ENCODE data around the gene PVALEF.
"Not testable (repeated sequence)": the region's sequence is repeated elsewhere in the genome, so short reads cannot be mapped to it uniquely, and the experiment has no call there.

The PVALEF gene

DNA sequence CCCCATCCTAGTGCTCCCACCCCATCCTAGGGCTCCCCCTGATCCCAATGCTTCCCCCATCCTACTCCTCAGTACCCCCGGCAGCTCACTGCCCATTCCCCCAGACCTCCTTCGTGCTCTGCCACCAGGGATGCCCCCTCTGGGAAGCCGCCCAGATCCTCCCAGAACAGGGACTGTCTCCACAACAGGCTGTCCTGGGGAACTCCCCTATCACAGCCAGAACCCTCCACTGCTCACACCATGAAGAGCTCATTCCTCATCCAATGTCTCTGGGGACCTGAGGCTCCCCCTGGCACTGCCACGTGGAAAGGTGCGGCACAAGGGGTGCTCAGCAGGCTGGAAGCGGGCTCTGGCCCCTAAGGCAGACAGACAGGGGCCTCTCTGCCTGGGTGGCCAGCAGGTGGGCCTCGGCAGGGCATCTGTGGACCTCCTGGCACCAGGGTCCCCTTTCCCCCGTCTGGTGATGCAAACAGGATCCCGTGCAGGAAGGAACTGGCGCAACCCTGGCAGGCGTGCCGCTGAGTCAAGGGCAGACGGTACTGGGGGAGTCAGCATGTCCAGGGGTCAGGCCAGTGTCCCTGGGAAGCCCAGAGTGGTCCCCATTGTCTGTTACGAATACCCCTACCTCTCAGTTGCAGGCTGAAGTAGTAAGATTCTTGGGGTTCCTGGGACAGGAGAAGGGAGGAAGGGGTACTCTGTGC is 14.8 kb upstream of the PVALEF start:
- peak; percentile 50; the same call in 1 of the 2 replicates for TF ChIP-seq POLR2AphosphoS5 (IDR thresholded peaks at IDR 0.05; ENCODE audit: low read depth)
- TF ChIP-seq SPI1 (IDR thresholded peaks at IDR 0.05; ENCODE audit: borderline replicate concordance, low read depth) = no peak
- Histone ChIP-seq H3K27ac (replicated peaks) (peak overlapping the region; percentile 64), H3K4me3 (replicated peaks; ENCODE audit: insufficient read depth, low read length) (no peak overlapping the region; the same call in 1 of the 2 replicates), H3K27me3 (ENCODE audit: insufficient read depth, poor library complexity, severe bottlenecking) (no peaks in the 10 kb centered on the region)
- DNase-seq (ENCODE audit: low read depth in 1 of 2, low spot score in 1 of 2) = peak; percentile 48 to 78

- H3K27ac ChIP-seq (replicated peaks) = no peak overlapping the region; the same call in none of the 2 replicates
- H3K4me3 ChIP-seq (replicated peaks; ENCODE audit: insufficient read depth, low read length) = no peak overlapping the region
- no peaks in the 10 kb centered on the region for H3K27me3 ChIP-seq (ENCODE audit: insufficient read depth, poor library complexity, severe bottlenecking)
- TF ChIP-seq, protein P1, sequence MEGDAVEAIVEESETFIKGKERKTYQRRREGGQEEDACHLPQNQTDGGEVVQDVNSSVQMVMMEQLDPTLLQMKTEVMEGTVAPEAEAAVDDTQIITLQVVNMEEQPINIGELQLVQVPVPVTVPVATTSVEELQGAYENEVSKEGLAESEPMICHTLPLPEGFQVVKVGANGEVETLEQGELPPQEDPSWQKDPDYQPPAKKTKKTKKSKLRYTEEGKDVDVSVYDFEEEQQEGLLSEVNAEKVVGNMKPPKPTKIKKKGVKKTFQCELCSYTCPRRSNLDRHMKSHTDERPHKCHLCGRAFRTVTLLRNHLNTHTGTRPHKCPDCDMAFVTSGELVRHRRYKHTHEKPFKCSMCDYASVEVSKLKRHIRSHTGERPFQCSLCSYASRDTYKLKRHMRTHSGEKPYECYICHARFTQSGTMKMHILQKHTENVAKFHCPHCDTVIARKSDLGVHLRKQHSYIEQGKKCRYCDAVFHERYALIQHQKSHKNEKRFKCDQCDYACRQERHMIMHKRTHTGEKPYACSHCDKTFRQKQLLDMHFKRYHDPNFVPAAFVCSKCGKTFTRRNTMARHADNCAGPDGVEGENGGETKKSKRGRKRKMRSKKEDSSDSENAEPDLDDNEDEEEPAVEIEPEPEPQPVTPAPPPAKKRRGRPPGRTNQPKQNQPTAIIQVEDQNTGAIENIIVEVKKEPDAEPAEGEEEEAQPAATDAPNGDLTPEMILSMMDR (IDR thresholded peaks at IDR 0.05; ENCODE audit: insufficient read depth, low read length) = no peak
- TF ChIP-seq, protein P2, sequence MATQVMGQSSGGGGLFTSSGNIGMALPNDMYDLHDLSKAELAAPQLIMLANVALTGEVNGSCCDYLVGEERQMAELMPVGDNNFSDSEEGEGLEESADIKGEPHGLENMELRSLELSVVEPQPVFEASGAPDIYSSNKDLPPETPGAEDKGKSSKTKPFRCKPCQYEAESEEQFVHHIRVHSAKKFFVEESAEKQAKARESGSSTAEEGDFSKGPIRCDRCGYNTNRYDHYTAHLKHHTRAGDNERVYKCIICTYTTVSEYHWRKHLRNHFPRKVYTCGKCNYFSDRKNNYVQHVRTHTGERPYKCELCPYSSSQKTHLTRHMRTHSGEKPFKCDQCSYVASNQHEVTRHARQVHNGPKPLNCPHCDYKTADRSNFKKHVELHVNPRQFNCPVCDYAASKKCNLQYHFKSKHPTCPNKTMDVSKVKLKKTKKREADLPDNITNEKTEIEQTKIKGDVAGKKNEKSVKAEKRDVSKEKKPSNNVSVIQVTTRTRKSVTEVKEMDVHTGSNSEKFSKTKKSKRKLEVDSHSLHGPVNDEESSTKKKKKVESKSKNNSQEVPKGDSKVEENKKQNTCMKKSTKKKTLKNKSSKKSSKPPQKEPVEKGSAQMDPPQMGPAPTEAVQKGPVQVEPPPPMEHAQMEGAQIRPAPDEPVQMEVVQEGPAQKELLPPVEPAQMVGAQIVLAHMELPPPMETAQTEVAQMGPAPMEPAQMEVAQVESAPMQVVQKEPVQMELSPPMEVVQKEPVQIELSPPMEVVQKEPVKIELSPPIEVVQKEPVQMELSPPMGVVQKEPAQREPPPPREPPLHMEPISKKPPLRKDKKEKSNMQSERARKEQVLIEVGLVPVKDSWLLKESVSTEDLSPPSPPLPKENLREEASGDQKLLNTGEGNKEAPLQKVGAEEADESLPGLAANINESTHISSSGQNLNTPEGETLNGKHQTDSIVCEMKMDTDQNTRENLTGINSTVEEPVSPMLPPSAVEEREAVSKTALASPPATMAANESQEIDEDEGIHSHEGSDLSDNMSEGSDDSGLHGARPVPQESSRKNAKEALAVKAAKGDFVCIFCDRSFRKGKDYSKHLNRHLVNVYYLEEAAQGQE (IDR thresholded peaks at IDR 0.05; ENCODE audit: insufficient replicate concordance, low read depth) = no peak
- TF ChIP-seq POLR2AphosphoS5 (IDR thresholded peaks at IDR 0.05; ENCODE audit: low read depth) = no peak
- no peak for TF ChIP-seq SPI1 (IDR thresholded peaks at IDR 0.05; ENCODE audit: borderline replicate concordance, low read depth)
- no peak for TF ChIP-seq GABPA (IDR thresholded peaks at IDR 0.05; ENCODE audit: low read depth)
- no peak for DNase-seq (ENCODE audit: low read depth in 1 of 2, low spot score in 1 of 2)
Measured at GRCh38 chr17:81151278-81151677, 14.0 kb upstream of the PVALEF start.

DNA sequence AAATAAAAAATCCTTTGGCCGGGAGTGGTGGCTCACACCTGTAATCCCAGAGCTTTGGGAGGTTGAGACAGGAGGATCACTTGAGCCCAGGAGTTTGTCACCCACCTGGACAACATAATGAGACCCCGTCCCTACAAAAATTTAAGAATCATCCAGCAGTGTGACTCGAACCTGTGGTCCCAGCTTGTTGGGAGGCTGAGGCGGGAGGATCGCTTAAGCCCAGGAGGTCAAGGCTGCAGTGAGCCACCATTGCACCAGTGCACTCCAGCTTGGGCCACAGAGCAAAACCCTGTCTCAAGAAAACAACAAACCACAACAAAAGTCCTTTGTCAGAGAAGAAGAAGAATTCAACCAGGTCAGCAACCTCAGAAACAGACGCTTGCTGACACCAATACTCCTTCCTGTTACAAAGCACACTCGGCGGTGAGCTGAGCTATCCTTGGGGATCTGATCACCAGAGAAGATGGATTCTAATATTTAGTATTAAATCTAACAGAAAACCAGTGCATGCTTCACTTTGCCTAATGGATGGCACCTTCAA is 12.9 kb upstream of the PVALEF start:
- no peaks in the 10 kb centered on the region for H3K27me3 ChIP-seq (ENCODE audit: insufficient read depth, poor library complexity, severe bottlenecking)
- DNase-seq (ENCODE audit: low read depth in 1 of 2, low spot score in 1 of 2) = no peak
- H3K27ac ChIP-seq (replicated peaks) = peak overlapping the region; percentile 31; the same call in 1 of the 2 replicates
- TF ChIP-seq, protein P1 (IDR thresholded peaks at IDR 0.05; ENCODE audit: insufficient read depth, low read length) = no peak
- no peak for TF ChIP-seq POLR2AphosphoS5 (IDR thresholded peaks at IDR 0.05; ENCODE audit: low read depth)
- no peak for TF ChIP-seq GABPA (IDR thresholded peaks at IDR 0.05; ENCODE audit: low read depth)
- TF ChIP-seq, protein P2 (IDR thresholded peaks at IDR 0.05; ENCODE audit: insufficient replicate concordance, low read depth) = no peak
- H3K4me3 ChIP-seq (replicated peaks; ENCODE audit: insufficient read depth, low read length) = no peak overlapping the region

DNA sequence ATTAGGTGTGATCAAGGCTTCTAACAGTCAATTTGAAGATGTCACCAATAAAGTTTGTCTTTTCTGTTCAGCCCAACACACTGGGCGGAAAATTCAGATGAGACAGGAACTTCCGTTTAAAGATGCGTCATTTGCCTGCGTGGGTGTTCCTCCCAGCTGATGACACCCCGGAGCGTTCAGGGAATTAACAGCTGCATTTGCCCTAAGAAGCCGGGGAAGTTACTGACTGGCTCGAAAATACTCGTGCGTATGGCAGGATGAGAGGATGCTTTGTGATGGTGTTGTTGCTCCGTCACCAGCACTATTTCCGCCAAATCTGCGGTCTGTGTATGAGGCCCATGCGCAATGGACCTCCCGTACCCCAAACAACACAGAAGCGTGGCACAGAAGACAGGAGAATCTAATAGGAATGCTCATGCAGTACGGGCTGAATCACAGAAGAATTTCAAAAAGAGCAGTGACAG is 11.9 kb upstream of the PVALEF start:
- TF ChIP-seq POLR2AphosphoS5 (IDR thresholded peaks at IDR 0.05; ENCODE audit: low read depth) (no peak), SPI1 (IDR thresholded peaks at IDR 0.05; ENCODE audit: borderline replicate concordance, low read depth) (no peak), GABPA (IDR thresholded peaks at IDR 0.05; ENCODE audit: low read depth) (no peak)
- TF ChIP-seq, protein P2 (IDR thresholded peaks at IDR 0.05; ENCODE audit: insufficient replicate concordance, low read depth) = no peak
- TF ChIP-seq, protein P1 (IDR thresholded peaks at IDR 0.05; ENCODE audit: insufficient read depth, low read length) = no peak
- peak; percentile 62 to 68 for DNase-seq (ENCODE audit: low read depth in 1 of 2, low spot score in 1 of 2)
- H3K4me3 ChIP-seq (replicated peaks; ENCODE audit: insufficient read depth, low read length) = no peak overlapping the region
- peak overlapping the region; percentile 31 for H3K27ac ChIP-seq (replicated peaks)
- no peaks in the 10 kb centered on the region for H3K27me3 ChIP-seq (ENCODE audit: insufficient read depth, poor library complexity, severe bottlenecking)

- not testable (repeated sequence) for DNase-seq (ENCODE audit: low read depth in 1 of 2, low spot score in 1 of 2); H3K27me3 ChIP-seq (ENCODE audit: insufficient read depth, poor library complexity, severe bottlenecking); H3K4me3 ChIP-seq (replicated peaks; ENCODE audit: insufficient read depth, low read length)
- peak overlapping the region; percentile 31; the same call in 1 of the 2 replicates for H3K27ac ChIP-seq (replicated peaks)
Measured at GRCh38 chr17:81154016-81154415, 11.3 kb upstream of the PVALEF start.
